Measurements from ENCODE around the gene PCK2.

PCK2 gene

DNA sequence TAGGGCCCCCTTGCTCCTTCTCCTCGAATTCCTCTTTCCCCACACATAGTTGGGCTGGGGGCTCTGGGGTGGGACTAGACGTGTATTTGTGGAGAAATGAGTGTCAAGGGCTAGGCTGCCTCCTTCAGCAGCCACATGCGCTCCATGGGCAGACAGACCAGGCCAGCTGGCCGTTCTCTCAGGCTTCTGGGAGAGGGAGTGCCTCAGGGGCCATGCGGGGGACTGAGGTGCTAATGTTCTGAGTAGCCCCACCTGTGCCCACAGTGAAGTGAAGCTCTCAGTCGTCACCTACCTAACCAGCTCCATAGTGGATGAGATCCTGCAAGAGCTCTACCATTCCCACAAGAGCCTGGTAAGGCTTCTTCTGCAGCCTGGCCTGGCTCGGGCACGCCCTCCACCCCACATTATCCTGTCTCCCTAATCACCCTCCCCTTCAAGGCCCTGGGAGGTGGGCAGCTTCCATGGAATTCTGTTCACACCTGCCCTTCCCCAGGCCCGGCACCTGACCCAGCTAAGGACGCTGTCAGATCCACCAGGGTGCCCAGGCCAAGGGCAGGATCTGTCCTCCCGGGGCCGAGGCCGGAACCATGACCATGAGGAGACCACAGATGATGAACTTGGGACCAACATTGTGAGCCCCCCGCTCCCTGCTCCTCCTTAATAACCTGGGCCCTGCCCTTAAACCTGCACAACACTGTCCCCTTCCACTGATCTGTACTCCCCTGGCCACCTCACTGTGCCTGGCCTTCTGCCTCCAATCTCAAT, 31.7 kb upstream of the PCK2 start:
- no peak for DNase-seq

GRCh38 chr14:24063263-24063836, 30.8 kb upstream of the PCK2 start:
- DNase-seq = no peak

- no peak for DNase-seq
Measured at GRCh38 chr14:24064091-24064795, 29.9 kb upstream of the PCK2 start.

GRCh38 chr14:24064856-24065255, 29.3 kb upstream of the PCK2 start:
- DNase-seq = no peak

DNA sequence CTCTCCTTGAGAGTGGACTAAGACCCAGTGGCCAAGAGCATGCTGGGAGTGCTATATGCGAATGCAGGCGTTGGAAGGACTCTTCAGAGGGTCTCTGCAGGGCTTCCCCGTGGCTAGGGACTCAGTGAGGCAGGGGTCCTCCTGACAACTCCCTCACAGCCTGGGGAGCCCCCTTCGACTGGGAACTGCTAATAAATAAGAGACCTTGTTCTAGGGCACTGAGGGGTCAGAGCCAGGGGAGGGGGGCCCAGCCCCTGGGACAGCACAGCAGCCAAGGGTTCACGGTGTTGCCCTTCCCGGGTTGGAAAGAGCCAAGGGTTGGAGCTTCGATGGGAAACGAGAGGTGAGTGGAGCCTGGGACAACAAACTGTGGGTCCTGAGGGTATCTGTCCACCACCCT, 28.7 kb upstream of the PCK2 start:
- DNase-seq = no peak

DNA sequence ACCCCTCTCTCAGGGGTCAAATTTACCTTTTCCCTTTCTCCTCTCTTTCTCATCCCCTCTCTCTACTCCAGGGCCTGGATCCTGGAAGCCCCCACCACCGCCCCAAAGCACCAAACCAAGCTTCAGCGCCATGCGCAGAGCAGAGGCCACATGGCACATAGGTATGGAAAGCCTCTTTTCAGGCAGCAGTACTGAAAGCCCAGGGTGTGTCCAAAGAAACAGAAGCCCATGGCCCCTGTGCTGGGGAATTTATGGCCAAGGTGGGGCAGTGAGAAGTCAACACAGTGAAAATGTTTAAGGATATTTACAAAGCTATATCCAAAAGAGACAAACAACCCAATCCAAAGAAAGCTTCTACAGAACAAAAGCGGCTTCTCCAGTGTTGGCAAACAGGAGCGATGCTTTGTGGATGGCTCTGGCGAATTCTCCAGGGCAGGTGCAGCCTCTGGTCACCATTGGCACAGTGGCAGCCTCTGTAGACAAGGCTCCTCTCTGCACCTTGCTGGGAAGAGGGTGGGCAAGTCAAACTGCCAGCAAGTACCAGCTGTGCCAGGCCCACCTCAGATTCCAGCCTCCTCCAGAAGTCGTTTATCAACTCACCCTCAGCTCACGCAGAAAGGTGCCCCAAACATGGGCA, 27.5 kb upstream of the PCK2 start:
- no peak for DNase-seq

GRCh38 chr14:24067133-24068082, 26.7 kb upstream of the PCK2 start:
- no peak for DNase-seq

DNA sequence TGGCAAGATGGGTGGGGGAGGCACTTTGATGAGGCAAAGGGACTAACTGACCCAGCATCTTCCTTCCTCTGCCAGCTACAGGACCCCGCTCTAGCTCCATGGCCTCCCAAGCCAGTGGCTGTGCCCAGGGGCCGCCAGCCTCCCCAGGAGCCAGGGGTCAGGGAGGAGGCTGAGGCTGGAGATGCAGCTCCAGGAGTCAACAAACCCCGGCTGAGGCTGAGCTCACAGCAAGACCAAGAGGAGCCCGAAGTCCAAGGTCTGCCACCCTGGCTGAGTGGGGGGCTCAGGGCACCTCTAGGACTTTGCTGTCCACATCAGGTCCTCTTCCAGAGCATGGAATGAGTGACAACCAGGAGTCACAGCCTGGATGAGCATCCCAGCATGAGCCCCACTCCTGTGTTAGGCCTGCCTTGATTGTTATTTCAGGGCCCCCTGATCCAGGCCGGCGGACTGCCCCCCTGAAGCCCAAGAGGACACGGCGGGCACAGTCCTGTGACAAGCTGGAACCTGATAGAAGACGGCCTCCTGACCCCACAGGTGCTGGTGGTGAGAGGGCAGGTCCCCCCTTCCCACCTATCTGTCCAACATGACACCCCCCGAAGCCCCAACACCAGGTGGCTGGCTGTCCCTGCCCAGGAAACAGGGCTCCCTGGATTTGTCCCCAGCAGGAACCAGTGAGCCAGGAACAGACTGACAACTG, 25.2 kb upstream of the PCK2 start:
- DNase-seq = no peak

DNA sequence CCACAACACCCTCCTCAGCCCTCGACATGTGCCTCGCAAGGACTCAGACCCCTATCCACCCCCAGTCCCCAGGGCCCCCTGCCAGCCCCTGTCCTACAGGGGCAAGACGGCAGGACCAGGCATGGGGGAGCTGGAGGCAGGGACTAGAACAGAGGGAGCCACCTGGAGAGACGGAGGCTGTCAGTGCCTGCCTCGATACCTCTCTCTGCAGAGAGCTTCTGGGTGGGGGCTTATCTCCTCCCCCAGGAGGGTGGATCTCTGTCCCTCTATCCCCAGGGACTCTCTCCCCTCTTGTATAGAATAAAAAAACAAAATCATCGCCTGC, 24.7 kb upstream of the PCK2 start:
- no peak for DNase-seq

DNA sequence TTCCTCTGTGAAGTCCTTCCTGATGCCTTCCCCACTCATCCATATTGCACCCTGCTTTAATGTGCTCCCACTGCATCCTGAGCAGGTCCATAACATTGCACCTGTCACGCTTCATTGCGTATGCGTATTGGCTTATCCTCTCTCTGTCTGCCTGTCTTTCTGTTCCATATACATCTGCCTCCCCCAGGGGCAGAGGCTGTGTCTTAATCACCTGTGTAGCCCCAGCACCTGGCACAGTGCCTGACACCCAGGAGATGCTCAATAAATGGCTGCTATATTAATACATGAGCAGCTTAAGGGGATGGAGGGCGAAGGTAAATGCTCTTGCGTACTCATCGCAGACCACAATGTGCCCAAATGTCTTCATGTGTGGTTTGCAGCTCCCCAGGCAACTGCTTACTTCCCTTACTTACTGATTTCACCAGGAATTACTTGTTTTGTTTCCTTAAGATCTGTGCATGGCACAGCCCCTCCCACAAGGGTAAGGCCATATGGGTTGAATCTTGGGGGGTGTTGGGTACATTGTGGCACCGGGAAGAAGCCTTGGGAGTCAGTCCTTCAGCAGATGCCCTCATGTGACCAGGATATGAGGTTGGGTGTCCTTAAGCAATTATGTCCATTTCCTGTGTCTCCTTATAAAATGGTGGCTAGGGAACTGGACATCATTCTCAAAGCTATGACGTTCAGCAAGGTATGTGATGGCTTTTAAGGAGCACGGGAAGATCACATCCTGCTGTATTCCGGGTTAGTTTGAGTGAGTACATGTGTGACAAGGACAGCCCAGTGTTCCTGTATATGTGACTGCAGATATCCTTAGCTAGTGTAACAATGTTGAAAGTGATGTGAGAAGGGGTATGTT, 23.6 kb upstream of the PCK2 start:
- DNase-seq = no peak

DNA sequence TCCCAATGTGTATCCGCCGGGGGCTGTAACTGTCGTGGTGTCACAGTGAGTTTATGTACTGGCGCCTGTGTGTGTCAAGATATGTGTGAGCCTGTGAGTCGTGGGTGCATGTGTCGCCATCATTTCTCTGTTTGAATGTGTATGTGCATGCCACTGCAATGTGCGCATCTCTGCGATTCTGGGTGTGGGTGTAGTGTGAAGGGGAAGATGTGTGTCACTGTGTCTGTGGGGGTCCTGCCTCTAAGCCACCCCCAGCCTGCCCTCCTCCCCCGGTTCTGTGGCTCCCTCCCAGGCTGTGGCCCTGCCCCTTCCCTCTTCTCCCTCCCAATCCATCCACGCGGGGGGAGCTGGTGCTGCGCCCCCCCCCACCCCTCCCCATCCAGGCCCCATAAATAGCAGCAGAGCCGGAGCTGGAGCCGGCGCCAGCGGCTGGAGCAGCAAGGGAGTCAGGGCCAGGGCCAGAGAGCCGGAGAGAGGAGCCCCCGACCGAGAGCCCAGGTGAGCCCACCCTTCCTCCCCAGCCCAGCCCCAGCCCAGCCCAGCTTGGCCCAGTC, 22.9 kb upstream of the PCK2 start, which contains the start of gene CPNE6:
TSS of gene CPNE6 (plus strand) at position 419 of the 554 bp plus-strand sequence. CDS start 1,375 bp downstream, outside the sequence.
- no peak for DNase-seq

- no peak for DNase-seq
Measured at GRCh38 chr14:24071836-24072430, 22.2 kb upstream of the PCK2 start.

GRCh38 chr14:24072436-24072835, 21.7 kb upstream of the PCK2 start:
- DNase-seq = no peak

GRCh38 chr14:24072881-24073877, 20.9 kb upstream of the PCK2 start:
- no peak for DNase-seq

GRCh38 chr14:24074625-24075484, 19.3 kb upstream of the PCK2 start:
- no peak for DNase-seq

DNA sequence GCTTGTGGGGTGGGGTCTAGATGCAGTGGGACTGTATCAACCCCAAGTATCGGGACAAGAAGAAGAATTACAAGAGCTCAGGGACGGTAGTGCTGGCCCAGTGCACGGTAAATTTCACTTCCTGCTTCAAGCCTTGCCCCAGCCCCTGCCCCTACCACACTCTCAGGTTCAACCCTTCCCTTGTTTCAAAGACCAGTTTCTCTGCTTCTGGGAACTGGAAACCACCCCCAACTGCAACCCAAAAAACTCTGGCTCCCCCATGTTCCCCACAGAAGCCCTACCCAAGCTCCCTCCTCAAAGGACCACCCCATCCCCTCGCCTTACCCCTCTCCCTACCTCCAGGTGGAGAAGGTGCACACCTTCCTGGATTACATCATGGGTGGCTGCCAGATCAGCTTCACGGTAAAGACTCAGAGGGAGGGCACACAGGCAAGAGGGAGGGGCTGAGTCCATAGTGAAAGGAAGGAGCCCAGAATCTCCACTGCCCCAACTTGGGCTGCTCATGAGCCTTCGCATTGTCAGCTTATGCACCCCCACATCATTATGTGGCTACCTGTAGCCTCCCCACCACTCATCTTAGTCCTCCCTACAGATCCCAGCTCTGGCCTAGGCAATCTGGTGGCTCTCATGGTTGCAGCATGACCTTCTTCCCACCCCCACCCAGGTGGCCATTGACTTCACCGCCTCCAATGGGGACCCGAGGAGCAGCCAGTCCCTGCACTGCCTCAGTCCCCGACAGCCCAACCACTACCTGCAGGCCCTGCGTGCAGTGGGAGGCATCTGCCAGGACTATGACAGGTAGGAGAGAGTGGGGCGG, 18.4 kb upstream of the PCK2 start:
- no peak for DNase-seq

- DNase-seq = no peak
Measured at GRCh38 chr14:24076302-24076601, 17.9 kb upstream of the PCK2 start.
